HepG2 (cell line): Measurements from ENCODE around the gene PTPN5. TPM values are rescaled to one million over a fixed set of nuclear protein-coding genes. Genes with fewer than 3 reads are reported as not detected.

Source experiments
- BCL6 ChIP-seq: IDR thresholded peaks from 2 replicates; pipeline ENCODE4 v1.6.1; 2016; ENCODE audit warnings: missing genetic modification reagents, missing compliant biosample characterization
- GABPB1 ChIP-seq: IDR thresholded peaks from 2 replicates; pipeline ENCODE4 v1.6.1; 2016; ENCODE audit warnings: mild to moderate bottlenecking, missing genetic modification reagents, moderate library complexity, missing compliant biosample characterization
- HDAC1 ChIP-seq: sonication (generic); formaldehyde crosslinking; IDR thresholded peaks from 2 replicates; pipeline ENCODE4 v1.5.1; 2020; ENCODE audit warnings: mild to moderate bottlenecking, missing genetic modification reagents
- KDM3A ChIP-seq: IDR thresholded peaks from 2 replicates; pipeline ENCODE4 v1.6.1; 2018; ENCODE audit warnings: low read depth, missing compliant biosample characterization
- MZF1 ChIP-seq: sonication (generic); formaldehyde crosslinking; IDR thresholded peaks from 2 replicates; pipeline ENCODE4 v1.8.1; 2023; ENCODE audit warnings: mild to moderate bottlenecking, missing genetic modification reagents, borderline replicate concordance
- NFYB ChIP-seq: sonication (generic); formaldehyde crosslinking; IDR thresholded peaks from 2 replicates; pipeline ENCODE4 v1.4.0; 2020; ENCODE audit warnings: missing genetic modification reagents
- NR2F6 ChIP-seq, 2 experiments: IDR thresholded peaks; 2 replicates each; pipeline ENCODE4 v1.6.1; 2016; ENCODE audit warnings: antibody characterized with exemption in 1 of 2, mild to moderate bottlenecking in 1 of 2
- NRL ChIP-seq: sonication (generic); formaldehyde crosslinking; IDR thresholded peaks from 2 replicates; pipeline ENCODE4 v1.5.0; 2020; ENCODE audit warnings: missing genetic modification reagents, mild to moderate bottlenecking, moderate library complexity, borderline replicate concordance
- RAD21 ChIP-seq: fragments of 450-650 bp; formaldehyde crosslinking; IDR thresholded peaks from 2 replicates; pipeline ENCODE4 v1.5.0; 2020; ENCODE audit warnings: mild to moderate bottlenecking
- SALL2 ChIP-seq: sonication (generic); formaldehyde crosslinking; IDR thresholded peaks from 2 replicates; pipeline ENCODE4 v1.8.1; 2023; ENCODE audit warnings: mild to moderate bottlenecking, missing genetic modification reagents, inconsistent platforms
- SKI ChIP-seq: fragments of 450-650 bp; IDR thresholded peaks from one replicate; pipeline ENCODE4 v1.6.1; 2018; ENCODE audit warnings: mild to moderate bottlenecking; ENCODE audit not compliant: partially characterized antibody
- SP4 ChIP-seq: sonication (generic); formaldehyde crosslinking; IDR thresholded peaks from 2 replicates; pipeline ENCODE4 v1.8.1; 2023; ENCODE audit warnings: mild to moderate bottlenecking, missing genetic modification reagents
- ZMYM3 ChIP-seq: sonication (generic); formaldehyde crosslinking; IDR thresholded peaks from 2 replicates; pipeline ENCODE4 v1.5.1; 2020; ENCODE audit warnings: mild to moderate bottlenecking, missing genetic modification reagents
- ZNF282 ChIP-seq: fragments of 450-650 bp; IDR thresholded peaks from 2 replicates; pipeline ENCODE4 v1.6.1; 2018; ENCODE audit not compliant: partially characterized antibody
- polyA plus RNA-seq, 8 experiments: library from polyadenylated mRNA; depleted of rRNA in 3 of 8; stranded (reverse) in 7 of 8; unstranded in 1 of 8; fragments of >200 nt; fragmentation: Illumina TruSeq in 4 of 8; extraction: Trizol in 4 of 8; gene quantifications; 2 replicates each; pipeline versions ENCODE4 v1.2.1 to v1.2.3, GENCODE V29; 2011 to 2016; ENCODE audit warnings: low read depth in 4 of 8, missing spikeins in 1 of 8, mixed read lengths in 1 of 8; ENCODE audit not compliant: insufficient read depth in 1 of 8
- total RNA-seq, 5 experiments: library from RNA; depleted of rRNA; stranded (reverse); fragments of >200 nt; fragmentation: Illumina TruSeq; extraction: Trizol; gene quantifications; 2 replicates each; pipeline ENCODE4 v1.2.3, GENCODE V29; 2016; ENCODE audit warnings: low read depth in 1 of 5
- TF ChIP-seq, protein P1 (sequence below): sonication (generic); formaldehyde crosslinking; IDR thresholded peaks from 2 replicates; pipeline ENCODE4 v1.4.0; 2020; ENCODE audit warnings: missing genetic modification reagents, borderline replicate concordance
- TF ChIP-seq, protein P2 (sequence below): sonication (generic); formaldehyde crosslinking; IDR thresholded peaks from 2 replicates; pipeline ENCODE4 v1.5.0; 2020; ENCODE audit warnings: missing genetic modification reagents
- TF ChIP-seq, protein P3 (sequence below): sonication (generic); formaldehyde crosslinking; IDR thresholded peaks from 2 replicates; pipeline ENCODE4 v1.4.0; 2020; ENCODE audit warnings: missing genetic modification reagents, borderline replicate concordance
- TF ChIP-seq, protein P4 (sequence below): sonication (generic); formaldehyde crosslinking; IDR thresholded peaks from 2 replicates; pipeline ENCODE4 v1.8.1; 2023; ENCODE audit warnings: mild to moderate bottlenecking, moderate library complexity, missing genetic modification reagents

PTPN5 gene
- total and polyA plus RNA-seq, 2 of the 13 experiments (the other 11 are each of a cell fraction or from before 2014, with no cell fraction given) = not detected

DNA sequence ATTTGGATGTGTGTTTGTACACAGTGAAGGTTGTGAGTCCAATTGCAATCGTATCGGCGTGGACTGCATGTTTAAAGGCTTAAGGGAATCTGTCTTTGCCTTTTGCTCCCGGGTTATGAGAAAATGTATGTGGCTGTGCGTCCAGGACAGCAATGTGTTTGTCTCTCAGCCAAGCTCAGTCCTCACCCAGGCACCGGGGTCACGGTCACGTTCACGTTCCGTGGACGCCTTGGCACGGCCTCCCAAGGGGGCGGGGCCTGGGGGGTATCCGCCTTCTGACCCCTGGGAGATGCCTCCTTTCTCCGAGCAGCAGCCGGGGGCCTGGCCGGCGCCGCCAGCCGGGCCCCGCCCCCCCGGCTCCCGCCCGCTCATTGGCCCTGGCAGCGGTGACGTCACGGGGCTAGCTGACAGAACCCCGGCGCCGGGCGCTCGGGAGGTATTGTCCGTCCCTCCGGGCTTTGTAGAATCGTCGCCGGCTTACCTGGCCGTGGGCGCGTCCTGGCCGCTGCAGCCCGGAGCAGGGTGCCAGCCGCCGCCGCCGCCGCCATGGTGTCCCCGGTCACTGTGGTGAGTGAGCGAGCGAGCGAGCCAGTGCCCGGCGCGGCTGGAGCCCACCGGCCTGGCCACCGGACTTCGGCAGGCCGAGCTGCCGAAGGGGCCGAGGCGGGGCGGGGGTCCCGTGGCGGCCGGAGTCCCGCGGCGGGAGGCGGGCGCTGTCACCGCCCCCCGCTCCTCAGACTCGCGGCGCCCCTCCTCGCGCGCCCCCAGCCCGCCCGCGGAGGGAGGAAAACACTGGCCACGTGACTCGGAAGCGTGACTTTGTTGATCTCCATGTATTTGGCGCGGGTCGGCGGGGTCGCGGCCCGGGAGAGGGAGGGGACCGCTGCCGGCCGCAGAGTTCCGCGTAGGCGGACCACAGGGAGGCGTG, 93.0 kb downstream of the PTPN5 start, which contains the start of gene TMEM86A (continued):
- TF ChIP-seq, protein P1, sequence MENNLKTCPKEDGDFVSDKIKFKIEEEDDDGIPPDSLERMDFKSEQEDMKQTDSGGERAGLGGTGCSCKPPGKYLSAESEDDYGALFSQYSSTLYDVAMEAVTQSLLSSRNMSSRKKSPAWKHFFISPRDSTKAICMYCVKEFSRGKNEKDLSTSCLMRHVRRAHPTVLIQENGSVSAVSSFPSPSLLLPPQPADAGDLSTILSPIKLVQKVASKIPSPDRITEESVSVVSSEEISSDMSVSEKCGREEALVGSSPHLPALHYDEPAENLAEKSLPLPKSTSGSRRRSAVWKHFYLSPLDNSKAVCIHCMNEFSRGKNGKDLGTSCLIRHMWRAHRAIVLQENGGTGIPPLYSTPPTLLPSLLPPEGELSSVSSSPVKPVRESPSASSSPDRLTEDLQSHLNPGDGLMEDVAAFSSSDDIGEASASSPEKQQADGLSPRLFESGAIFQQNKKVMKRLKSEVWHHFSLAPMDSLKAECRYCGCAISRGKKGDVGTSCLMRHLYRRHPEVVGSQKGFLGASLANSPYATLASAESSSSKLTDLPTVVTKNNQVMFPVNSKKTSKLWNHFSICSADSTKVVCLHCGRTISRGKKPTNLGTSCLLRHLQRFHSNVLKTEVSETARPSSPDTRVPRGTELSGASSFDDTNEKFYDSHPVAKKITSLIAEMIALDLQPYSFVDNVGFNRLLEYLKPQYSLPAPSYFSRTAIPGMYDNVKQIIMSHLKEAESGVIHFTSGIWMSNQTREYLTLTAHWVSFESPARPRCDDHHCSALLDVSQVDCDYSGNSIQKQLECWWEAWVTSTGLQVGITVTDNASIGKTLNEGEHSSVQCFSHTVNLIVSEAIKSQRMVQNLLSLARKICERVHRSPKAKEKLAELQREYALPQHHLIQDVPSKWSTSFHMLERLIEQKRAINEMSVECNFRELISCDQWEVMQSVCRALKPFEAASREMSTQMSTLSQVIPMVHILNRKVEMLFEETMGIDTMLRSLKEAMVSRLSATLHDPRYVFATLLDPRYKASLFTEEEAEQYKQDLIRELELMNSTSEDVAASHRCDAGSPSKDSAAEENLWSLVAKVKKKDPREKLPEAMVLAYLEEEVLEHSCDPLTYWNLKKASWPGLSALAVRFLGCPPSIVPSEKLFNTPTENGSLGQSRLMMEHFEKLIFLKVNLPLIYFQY (CRISPR knock-in tag) = no peak; the same call in 1 of the 2 replicates
- TF ChIP-seq HDAC1 (CRISPR knock-in tag) = no peak
- TF ChIP-seq, protein P2, sequence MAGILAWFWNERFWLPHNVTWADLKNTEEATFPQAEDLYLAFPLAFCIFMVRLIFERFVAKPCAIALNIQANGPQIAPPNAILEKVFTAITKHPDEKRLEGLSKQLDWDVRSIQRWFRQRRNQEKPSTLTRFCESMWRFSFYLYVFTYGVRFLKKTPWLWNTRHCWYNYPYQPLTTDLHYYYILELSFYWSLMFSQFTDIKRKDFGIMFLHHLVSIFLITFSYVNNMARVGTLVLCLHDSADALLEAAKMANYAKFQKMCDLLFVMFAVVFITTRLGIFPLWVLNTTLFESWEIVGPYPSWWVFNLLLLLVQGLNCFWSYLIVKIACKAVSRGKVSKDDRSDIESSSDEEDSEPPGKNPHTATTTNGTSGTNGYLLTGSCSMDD (CRISPR knock-in tag) = no peak
- TF ChIP-seq NFYB (CRISPR knock-in tag) = peak; percentile 51; the same call in 1 of the 2 replicates
- TF ChIP-seq MZF1 = no peak
- no peak for TF ChIP-seq ZNF282
- TF ChIP-seq NRL (CRISPR knock-in tag) = no peak
- TF ChIP-seq GABPB1 (CRISPR knock-in tag) = peak; percentile 33
- TF ChIP-seq RAD21 (CRISPR knock-in tag) = 0 out of 2 replicates have a peak, but pooled peaks have one; percentile 8
- TF ChIP-seq, protein P3, sequence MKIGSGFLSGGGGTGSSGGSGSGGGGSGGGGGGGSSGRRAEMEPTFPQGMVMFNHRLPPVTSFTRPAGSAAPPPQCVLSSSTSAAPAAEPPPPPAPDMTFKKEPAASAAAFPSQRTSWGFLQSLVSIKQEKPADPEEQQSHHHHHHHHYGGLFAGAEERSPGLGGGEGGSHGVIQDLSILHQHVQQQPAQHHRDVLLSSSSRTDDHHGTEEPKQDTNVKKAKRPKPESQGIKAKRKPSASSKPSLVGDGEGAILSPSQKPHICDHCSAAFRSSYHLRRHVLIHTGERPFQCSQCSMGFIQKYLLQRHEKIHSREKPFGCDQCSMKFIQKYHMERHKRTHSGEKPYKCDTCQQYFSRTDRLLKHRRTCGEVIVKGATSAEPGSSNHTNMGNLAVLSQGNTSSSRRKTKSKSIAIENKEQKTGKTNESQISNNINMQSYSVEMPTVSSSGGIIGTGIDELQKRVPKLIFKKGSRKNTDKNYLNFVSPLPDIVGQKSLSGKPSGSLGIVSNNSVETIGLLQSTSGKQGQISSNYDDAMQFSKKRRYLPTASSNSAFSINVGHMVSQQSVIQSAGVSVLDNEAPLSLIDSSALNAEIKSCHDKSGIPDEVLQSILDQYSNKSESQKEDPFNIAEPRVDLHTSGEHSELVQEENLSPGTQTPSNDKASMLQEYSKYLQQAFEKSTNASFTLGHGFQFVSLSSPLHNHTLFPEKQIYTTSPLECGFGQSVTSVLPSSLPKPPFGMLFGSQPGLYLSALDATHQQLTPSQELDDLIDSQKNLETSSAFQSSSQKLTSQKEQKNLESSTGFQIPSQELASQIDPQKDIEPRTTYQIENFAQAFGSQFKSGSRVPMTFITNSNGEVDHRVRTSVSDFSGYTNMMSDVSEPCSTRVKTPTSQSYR = 0 out of 2 replicates have a peak, but pooled peaks have one; percentile 12
- TF ChIP-seq ZMYM3 = no peak
- TF ChIP-seq, protein P4, sequence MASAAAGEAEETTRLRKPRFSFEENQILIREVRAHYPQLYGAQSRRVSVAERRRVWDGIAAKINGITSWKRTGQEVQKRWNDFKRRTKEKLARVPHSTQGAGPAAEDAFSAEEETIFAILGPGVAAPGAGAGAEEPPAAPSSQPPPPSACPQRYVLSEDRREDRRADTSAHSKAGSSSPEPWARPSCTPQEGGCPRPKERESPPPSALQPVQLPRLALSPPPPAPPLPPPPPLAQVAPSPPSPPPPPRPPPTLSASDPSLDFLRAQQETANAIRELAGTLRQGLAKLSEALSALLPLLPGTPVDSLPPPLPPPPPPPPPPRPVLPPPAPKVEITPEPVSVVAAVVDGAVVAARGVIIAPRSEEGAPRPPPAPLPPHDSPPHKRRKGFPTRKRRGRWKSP (CRISPR knock-in tag) = 0 out of 2 replicates have a peak, but pooled peaks have one; percentile 42
- 0 out of 2 replicates have a peak, but pooled peaks have one; percentile 11 for TF ChIP-seq KDM3A (CRISPR knock-in tag)
- TF ChIP-seq SALL2 = no peak
- TF ChIP-seq SKI = peak; percentile 96
- peak; percentile 34; the same call in 1 of the 2 replicates for TF ChIP-seq NR2F6 (IDR thresholded peaks at IDR 0.05)
- peak; percentile 73 for TF ChIP-seq NR2F6 (CRISPR knock-in tag; IDR thresholded peaks at IDR 0.05)
- 0 out of 2 replicates have a peak, but pooled peaks have one; percentile 32 for TF ChIP-seq SP4 (CRISPR knock-in tag)
- peak; percentile 79 for TF ChIP-seq BCL6 (CRISPR knock-in tag)
